NCI-H510A treated with DMSO at 0.1 percent for 48 hours (cell line): ENCODE results near the gene TOMM20.

Experiments used
- DNase-seq: peaks from one replicate; lab custom pipeline; 2025; lab: John Stamatoyannopoulos, UW

Gene TOMM20

GRCh38 chr1:235060607-235061470 is 67.8 kb downstream of the TOMM20 start:
- peak; percentile 70 for DNase-seq
